DMS 273 (cell line): ENCODE data around the gene KCNAB1.
"Not testable (repeated sequence)": the region's sequence is repeated elsewhere in the genome, so short reads cannot be mapped to it uniquely, and the experiment has no call there.

ENCODE experiments used
- DNase-seq: peaks from one replicate; lab custom pipeline; 2025; ENCODE audit not compliant: unreplicated experiment; lab: John Stamatoyannopoulos, UW

The KCNAB1 gene

GRCh38 chr3:156120528-156121251 lies at the start of gene KCNAB1:
KCNAB1 (plus strand) TSS chr3:156120578.
- DNase-seq = no peak

- DNase-seq = no peak
Observed at GRCh38 chr3:156071031-156071430, 49.3 kb upstream of the KCNAB1 start.

- DNase-seq = not testable (repeated sequence)
Observed at GRCh38 chr3:156072950-156073657, 47.3 kb upstream of the KCNAB1 start.

GRCh38 chr3:156090126-156090525 lies 30.3 kb upstream of the KCNAB1 start:
- DNase-seq = no peak

- no peak for DNase-seq
Observed at GRCh38 chr3:156093964-156094363, 26.4 kb upstream of the KCNAB1 start.

GRCh38 chr3:156094391-156094790 lies 26.0 kb upstream of the KCNAB1 start:
- DNase-seq = no peak

GRCh38 chr3:156095652-156096051 lies 24.7 kb upstream of the KCNAB1 start:
- not testable (repeated sequence) for DNase-seq

- no peak for DNase-seq
Observed at GRCh38 chr3:156098437-156099035, 21.8 kb upstream of the KCNAB1 start.

- DNase-seq = not testable (repeated sequence)
Observed at GRCh38 chr3:156099348-156099747, 21.0 kb upstream of the KCNAB1 start.

- DNase-seq = not testable (repeated sequence)
Observed at GRCh38 chr3:156099984-156100383, 20.4 kb upstream of the KCNAB1 start.

- no peak for DNase-seq
Observed at GRCh38 chr3:156102267-156102931, 18.0 kb upstream of the KCNAB1 start.

- DNase-seq = no peak
Observed at GRCh38 chr3:156106721-156107373, 13.5 kb upstream of the KCNAB1 start.

- no peak for DNase-seq
Observed at GRCh38 chr3:156107504-156107903, 12.9 kb upstream of the KCNAB1 start.

- DNase-seq = no peak
Observed at GRCh38 chr3:156108616-156109015, 11.8 kb upstream of the KCNAB1 start.

GRCh38 chr3:156109989-156110388 lies 10.4 kb upstream of the KCNAB1 start:
- DNase-seq = no peak

- DNase-seq = no peak
Observed at GRCh38 chr3:156126467-156126866, 6.1 kb downstream of the KCNAB1 start.

GRCh38 chr3:156131241-156131640 lies 10.9 kb downstream of the KCNAB1 start:
- DNase-seq = no peak

GRCh38 chr3:156131799-156132198 lies 11.4 kb downstream of the KCNAB1 start:
- no peak for DNase-seq

GRCh38 chr3:156132313-156132712 lies 11.9 kb downstream of the KCNAB1 start:
- DNase-seq = no peak

- no peak for DNase-seq
Observed at GRCh38 chr3:156133076-156133475, 12.7 kb downstream of the KCNAB1 start.
